GM10266 (cell line): Measurements from ENCODE around the gene ANK2.

Experiments
- DNase-seq: peaks from one replicate; pipeline ENCODE4 v3.0.0; 2012; ENCODE audit errors: extremely low spot score
- CTCF ChIP-seq: IDR thresholded peaks from 2 replicates; pipeline ENCODE4 v1.5.1; 2012; ENCODE audit warnings: mild to moderate bottlenecking, low read depth; ENCODE audit not compliant: control insufficient read depth, insufficient read depth; ENCODE audit errors: missing control alignments

Gene ANK2

DNA sequence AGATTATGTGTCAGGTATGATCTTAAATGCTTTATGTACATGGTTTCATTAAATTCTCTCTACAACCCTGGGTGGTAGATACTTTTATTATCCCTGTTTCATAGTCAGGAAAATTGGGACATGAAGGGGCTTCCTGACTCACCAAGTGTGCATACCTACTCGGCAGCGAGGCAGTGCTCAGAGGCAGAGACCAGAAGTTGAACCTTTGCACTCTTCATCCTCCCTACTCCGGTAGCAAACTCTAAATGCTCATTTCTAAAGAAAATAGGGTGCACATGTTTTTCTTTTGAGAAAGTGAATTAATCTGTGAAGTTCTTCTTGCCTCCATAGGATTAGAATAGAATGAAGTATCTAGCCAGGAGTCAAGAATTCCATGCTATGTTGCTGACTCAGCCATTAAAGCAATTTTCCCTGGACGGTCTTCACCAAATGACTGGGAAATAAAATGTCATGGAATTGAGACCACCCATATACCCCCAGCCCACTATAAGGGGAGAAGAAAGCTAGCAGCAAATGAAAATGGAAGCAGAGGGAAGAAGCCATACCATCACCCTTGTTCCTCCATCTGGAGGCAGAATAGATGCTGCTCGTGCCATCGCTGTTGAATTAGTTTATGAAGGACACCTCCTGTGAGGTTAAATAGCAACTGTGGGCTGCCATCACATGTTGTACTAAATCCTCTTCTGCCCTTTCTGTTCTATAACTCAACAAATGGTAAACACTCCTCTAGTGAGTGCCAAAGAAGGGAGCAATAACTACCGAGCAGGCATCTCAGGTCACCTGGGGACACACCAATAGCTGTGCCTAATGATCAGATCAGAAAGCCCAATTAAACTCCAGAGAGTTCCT, 356.6 kb downstream of the ANK2 start:
- DNase-seq: no peak
- TF ChIP-seq CTCF: no peak

- no peak for TF ChIP-seq CTCF
- DNase-seq: no peak
Observed at GRCh38 chr4:113406723-113407016, 357.2 kb downstream of the ANK2 start.

GRCh38 chr4:113407409-113407808, 358.0 kb downstream of the ANK2 start:
- no peak for DNase-seq
- TF ChIP-seq CTCF: no peak

GRCh38 chr4:113409181-113409580, 359.7 kb downstream of the ANK2 start:
- no peak for TF ChIP-seq CTCF
- no peak for DNase-seq

DNA sequence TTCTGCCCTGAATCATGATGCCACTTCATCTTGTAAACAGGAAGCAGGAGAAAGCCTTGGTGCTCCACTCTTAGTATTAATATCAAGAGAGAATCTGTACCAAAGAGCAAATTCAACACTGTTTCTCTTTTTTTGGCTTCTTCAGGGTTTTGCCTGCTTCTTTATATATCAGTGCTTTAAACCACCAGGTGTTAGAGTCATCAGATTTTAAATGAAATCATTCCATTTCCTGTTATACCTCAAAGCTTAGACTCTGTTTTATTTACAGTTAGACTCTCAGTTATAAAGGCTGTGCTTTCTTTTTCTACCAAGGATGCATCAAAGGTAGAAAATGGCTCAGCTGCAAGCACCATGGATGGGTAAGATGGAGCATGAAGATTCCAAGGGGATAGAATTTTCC, 361.2 kb downstream of the ANK2 start:
- DNase-seq: no peak
- TF ChIP-seq CTCF: no peak

DNA sequence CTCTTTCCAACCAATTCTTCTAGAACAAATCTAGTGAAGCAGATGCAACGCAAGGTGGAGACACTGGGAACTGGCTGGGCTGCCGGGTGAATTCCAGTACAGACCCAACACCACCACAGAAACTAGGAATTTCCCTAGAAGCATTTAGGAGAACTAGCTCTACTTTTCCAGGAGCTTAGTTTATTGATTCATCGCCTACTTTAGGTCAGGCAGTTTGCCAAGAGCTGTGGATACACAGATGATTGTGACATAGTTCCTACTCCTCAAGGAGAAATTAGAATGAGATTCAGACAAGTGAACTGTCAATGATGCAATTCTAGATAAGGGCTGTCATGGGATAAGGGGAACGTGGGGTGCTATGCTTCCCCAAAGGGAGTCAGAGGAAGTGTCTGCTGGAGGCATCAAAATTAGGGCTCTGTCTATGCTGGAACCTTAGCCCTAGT, 362.1 kb downstream of the ANK2 start:
- TF ChIP-seq CTCF: no peak
- DNase-seq: no peak

- DNase-seq: no peak
- no peak for TF ChIP-seq CTCF
Observed at GRCh38 chr4:113419631-113420030, 370.2 kb downstream of the ANK2 start.
